K562 (cell line): ENCODE measurements around the gene JSRP1. TPM values are rescaled to one million over a fixed set of nuclear protein-coding genes. Genes with fewer than 3 reads are reported as not detected.

ENCODE experiments used
- GABPA ChIP-seq: fragments of 200-800 bp; sonication (Bioruptor generic); conservative IDR thresholded peaks from 2 replicates; pipeline ENCODE4 v1.6.1; 2016; ENCODE audit warnings: low read depth, missing genetic modification characterization, missing compliant biosample characterization
- JUND ChIP-seq, 2 experiments: IDR thresholded peaks; 2 replicates in 1 of 2; 3 replicates in 1 of 2; pipeline ENCODE4 v1.6.1; 2011; ENCODE audit warnings: borderline replicate concordance in 2 of 2, low read depth in 2 of 2, low read length in 2 of 2, improper control_type of control experiment in 1 of 2, missing biosample characterization in 1 of 2, missing genetic modification characterization in 1 of 2, missing genetic modification reagents in 1 of 2
- LCOR ChIP-seq: sonication (generic); formaldehyde crosslinking; IDR thresholded peaks from 2 replicates; pipeline ENCODE4 v1.8.0; 2022; ENCODE audit warnings: mild to moderate bottlenecking, missing genetic modification reagents
- NFE2L1 ChIP-seq: fragments of 450-650 bp; IDR thresholded peaks from 2 replicates; pipeline ENCODE4 v1.6.1; 2016; ENCODE audit warnings: missing genetic modification characterization, low read depth, mild to moderate bottlenecking, missing compliant biosample characterization, moderate library complexity, borderline replicate concordance
- NR2C2 ChIP-seq, 2 experiments: fragments of 200-800 bp in 1 of 2; sonication (Bioruptor generic) in 1 of 2; sonication (generic) in 1 of 2; formaldehyde crosslinking in 1 of 2; IDR thresholded peaks; 2 replicates each; pipeline versions ENCODE4 v1.6.1 to v1.8.0; 2016 to 2022; ENCODE audit warnings: mild to moderate bottlenecking in 1 of 2, missing compliant biosample characterization in 1 of 2, missing genetic modification characterization in 1 of 2, missing genetic modification reagents in 1 of 2
- NR4A1 ChIP-seq, 2 experiments: fragments of 250-450 bp in 1 of 2; fragments of 450-650 bp in 1 of 2; sonication (Bioruptor Pico) in 1 of 2; IDR thresholded peaks; 2 replicates each; pipeline versions ENCODE4 v1.4.0 to v1.6.1; 2016 to 2020; ENCODE audit warnings: mild to moderate bottlenecking in 2 of 2, missing compliant biosample characterization in 1 of 2, missing genetic modification characterization in 1 of 2, moderate library complexity in 1 of 2
- PURB ChIP-seq: sonication (generic); formaldehyde crosslinking; IDR thresholded peaks from 2 replicates; pipeline ENCODE4 v1.9.0; 2021; ENCODE audit warnings: low read depth, mild to moderate bottlenecking, missing genetic modification reagents
- TBL1XR1 ChIP-seq, 2 experiments: IDR thresholded peaks; 2 replicates each; pipeline ENCODE4 v1.6.1; 2012; ENCODE audit warnings: improper control_type of control experiment in 2 of 2, low read length in 2 of 2, mild to moderate bottlenecking in 1 of 2
- ZBED1 ChIP-seq: IDR thresholded peaks from 2 replicates; pipeline ENCODE4 v1.6.1; 2014
- ZBTB17 ChIP-seq: fragments of 450-650 bp; formaldehyde crosslinking; IDR thresholded peaks from 2 replicates; pipeline ENCODE4 v1.4.0; 2020; ENCODE audit warnings: mild to moderate bottlenecking
- polyA plus RNA-seq, 8 experiments: library from polyadenylated mRNA; depleted of rRNA in 4 of 8; stranded (reverse) in 5 of 8; unstranded in 3 of 8; fragments of >200 nt; fragmentation: Nextera tagmentation in 2 of 8; fragmentation: Illumina TruSeq in 1 of 8; extraction: Ambion mirVana in 2 of 8; extraction: Trizol in 1 of 8; gene quantifications; 2 replicates each; pipeline versions ENCODE4 v1.2.1 to v1.2.3, GENCODE V29; 2011 to 2014; ENCODE audit warnings: inconsistent platforms in 1 of 8, missing spikeins in 1 of 8
- total RNA-seq, 7 experiments: library from RNA; depleted of rRNA in 6 of 7; stranded (reverse); fragments of >200 nt in 6 of 7; fragmentation: Illumina TruSeq in 2 of 7; extraction: Trizol in 2 of 7; gene quantifications; 2 replicates each; pipeline versions ENCODE4 v1.2.1 to v1.2.3, GENCODE V29; 2011 to 2021; ENCODE audit warnings: low replicate concordance in 1 of 7
- TF ChIP-seq, protein P1 (sequence below): fragments of 250-450 bp; sonication (Bioruptor Pico); IDR thresholded peaks from 2 replicates; pipeline ENCODE4 v1.9.0; 2021; ENCODE audit warnings: mild to moderate bottlenecking, inconsistent platforms
- TF ChIP-seq, protein P2 (sequence below), 2 experiments: fragments of 450-650 bp; IDR thresholded peaks; 2 replicates each; pipeline ENCODE4 v1.6.1; 2016; ENCODE audit warnings: mild to moderate bottlenecking in 2 of 2, borderline replicate concordance in 1 of 2, low read depth in 1 of 2, moderate library complexity in 1 of 2
- TF ChIP-seq, protein P3 (sequence below): sonication (generic); formaldehyde crosslinking; IDR thresholded peaks from 2 replicates; pipeline ENCODE4 v1.9.0; 2022; ENCODE audit warnings: mild to moderate bottlenecking, missing genetic modification reagents

Gene JSRP1
- total and polyA plus RNA-seq, 9 of the 15 experiments (the other 6 are each of a cell fraction or from before 2014, with no cell fraction given), result 0.08 to 1.2 (median 0.51) TPM; not detected in 4

DNA sequence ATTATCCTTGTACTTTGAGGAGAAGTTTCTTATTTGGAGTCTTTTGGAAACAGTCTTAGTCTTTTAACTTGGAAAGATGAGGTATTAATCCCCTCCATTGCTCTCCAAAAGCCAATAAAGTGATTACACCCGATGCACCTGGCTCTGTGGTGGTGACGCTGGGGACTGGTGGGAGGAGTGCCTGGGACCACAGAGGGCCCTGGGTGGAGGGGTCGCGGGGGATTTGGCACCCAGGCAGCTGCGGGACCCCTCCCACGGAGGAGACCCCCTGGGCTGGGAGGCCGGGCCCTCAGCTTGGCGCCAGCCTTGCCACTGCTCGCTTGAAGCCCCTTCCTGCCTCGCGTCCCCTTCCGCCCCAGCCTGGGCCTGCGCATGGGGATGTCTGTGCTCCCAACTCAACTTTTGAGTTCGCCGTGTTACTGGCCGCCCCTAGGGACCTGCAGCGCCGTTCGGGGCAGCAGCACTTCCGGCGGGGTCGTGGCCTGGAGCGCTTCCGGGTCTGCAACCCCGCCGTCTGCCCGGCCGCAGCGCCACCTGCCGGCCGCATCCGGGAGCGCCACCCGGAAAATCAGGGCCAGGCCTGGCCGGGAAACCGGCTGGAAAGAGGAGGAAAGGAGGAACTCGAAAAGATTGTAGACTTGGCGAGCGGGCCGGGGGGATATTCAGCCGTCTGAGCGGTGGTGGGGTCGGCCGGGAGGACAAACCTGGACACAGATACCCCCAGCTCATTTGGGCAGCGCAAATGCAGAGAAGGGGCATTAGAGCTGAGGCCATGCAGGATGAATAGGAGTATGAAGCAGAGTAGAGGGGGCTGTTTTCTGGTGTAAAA, 17.4 kb upstream of the JSRP1 start (continued):
- TF ChIP-seq, protein P1, sequence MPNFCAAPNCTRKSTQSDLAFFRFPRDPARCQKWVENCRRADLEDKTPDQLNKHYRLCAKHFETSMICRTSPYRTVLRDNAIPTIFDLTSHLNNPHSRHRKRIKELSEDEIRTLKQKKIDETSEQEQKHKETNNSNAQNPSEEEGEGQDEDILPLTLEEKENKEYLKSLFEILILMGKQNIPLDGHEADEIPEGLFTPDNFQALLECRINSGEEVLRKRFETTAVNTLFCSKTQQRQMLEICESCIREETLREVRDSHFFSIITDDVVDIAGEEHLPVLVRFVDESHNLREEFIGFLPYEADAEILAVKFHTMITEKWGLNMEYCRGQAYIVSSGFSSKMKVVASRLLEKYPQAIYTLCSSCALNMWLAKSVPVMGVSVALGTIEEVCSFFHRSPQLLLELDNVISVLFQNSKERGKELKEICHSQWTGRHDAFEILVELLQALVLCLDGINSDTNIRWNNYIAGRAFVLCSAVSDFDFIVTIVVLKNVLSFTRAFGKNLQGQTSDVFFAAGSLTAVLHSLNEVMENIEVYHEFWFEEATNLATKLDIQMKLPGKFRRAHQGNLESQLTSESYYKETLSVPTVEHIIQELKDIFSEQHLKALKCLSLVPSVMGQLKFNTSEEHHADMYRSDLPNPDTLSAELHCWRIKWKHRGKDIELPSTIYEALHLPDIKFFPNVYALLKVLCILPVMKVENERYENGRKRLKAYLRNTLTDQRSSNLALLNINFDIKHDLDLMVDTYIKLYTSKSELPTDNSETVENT (CRISPR knock-in tag), result peak; percentile 47; the same call in 1 of the 2 replicates
- no peak for TF ChIP-seq NFE2L1 (tag)
- TF ChIP-seq, protein P2, sequence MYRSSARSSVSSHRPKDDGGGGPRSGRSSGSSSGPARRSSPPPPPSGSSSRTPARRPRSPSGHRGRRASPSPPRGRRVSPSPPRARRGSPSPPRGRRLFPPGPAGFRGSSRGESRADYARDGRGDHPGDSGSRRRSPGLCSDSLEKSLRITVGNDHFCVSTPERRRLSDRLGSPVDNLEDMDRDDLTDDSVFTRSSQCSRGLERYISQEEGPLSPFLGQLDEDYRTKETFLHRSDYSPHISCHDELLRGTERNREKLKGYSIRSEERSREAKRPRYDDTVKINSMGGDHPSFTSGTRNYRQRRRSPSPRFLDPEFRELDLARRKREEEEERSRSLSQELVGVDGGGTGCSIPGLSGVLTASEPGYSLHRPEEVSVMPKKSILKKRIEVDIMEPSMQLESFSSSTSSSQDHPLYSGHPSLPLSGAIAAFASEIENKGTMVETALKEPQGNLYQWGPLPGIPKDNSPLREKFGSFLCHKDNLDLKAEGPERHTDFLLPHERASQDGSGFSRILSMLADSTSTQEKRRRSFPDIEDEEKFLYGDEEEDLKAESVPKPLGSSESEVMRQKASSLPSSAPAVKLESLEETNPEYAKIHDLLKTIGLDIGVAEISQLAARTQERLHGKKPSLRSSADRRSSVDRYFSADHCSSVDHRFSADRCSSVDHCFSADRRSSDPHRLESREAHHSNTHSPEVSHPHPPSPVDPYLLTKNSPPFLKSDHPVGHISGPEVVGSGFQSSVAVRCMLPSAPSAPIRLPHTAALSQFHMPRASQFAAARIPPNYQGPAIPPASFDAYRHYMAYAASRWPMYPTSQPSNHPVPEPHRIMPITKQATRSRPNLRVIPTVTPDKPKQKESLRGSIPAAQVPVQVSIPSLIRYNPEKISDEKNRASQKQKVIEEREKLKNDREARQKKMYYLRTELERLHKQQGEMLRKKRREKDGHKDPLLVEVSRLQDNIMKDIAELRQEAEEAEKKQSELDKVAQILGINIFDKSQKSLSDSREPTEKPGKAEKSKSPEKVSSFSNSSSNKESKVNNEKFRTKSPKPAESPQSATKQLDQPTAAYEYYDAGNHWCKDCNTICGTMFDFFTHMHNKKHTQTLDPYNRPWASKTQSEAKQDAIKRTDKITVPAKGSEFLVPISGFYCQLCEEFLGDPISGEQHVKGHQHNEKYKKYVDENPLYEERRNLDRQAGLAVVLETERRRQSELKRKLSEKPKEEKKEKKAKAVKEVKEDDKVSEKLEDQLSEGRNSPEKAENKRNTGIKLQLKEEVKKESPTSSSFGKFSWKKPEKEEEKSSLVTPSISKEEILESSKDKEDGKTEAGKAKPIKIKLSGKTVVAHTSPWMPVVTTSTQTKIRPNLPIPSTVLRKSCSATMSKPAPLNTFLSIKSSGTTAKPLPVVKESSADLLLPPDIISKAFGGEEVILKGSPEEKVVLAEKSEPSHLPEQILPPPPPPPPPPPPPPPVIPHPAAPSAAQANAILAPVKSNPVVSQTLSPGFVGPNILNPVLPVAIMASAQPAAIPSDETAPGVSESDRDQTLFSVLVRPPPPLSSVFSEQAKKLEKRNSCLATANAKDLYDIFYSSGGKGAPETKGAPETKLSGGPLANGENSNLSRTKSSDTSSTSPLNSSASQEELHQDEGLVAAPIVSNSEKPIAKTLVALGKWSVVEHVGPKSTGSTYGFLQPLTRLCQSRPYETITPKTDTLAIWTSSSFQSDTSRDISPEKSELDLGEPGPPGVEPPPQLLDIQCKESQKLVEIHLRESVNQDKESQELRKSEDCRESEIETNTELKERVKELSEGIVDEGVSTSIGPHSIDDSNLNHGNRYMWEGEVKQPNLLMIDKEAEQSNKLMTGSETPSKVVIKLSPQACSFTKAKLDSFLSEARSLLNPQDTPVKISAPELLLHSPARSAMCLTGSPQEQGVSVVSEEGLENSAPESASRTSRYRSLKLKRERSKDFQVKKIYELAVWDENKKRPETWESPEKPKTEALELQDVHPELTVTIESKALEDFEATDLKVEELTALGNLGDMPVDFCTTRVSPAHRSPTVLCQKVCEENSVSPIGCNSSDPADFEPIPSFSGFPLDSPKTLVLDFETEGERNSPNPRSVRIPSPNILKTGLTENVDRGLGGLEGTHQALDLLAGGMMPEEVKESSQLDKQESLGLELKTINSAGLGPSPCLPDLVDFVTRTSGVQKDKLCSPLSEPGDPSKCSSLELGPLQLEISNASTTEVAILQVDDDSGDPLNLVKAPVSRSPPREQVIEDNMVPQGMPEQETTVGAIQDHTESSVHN (IDR thresholded peaks at IDR 0.05; ENCODE audit: borderline replicate concordance in 1 of 2, low read depth in 1 of 2), result no peak
- TF ChIP-seq ZBTB17 (CRISPR knock-in tag), result peak; percentile 87
- TF ChIP-seq NR4A1 (CRISPR knock-in tag; IDR thresholded peaks at IDR 0.05), result no peak
- TF ChIP-seq NR4A1 (tag; IDR thresholded peaks at IDR 0.05), result 0 out of 2 replicates have a peak, but pooled peaks have one; percentile 18
- peak; percentile 58; the same call in 1 of the 2 replicates for TF ChIP-seq JUND (IDR thresholded peaks at IDR 0.05; ENCODE audit: borderline replicate concordance, low read depth, low read length)
- TF ChIP-seq JUND (tag; IDR thresholded peaks at IDR 0.05; ENCODE audit: borderline replicate concordance, low read depth, low read length), result peak; percentile 26; the same call in 1 of the 3 replicates
- no peak for TF ChIP-seq PURB
- TF ChIP-seq TBL1XR1 (IDR thresholded peaks at IDR 0.05; ENCODE audit: low read length in 2 of 2), result 0 out of 4 replicates have a peak, but pooled peaks of 1 of the 2 experiments have one; percentile 58
- TF ChIP-seq GABPA (tag), result peak; percentile 98
- peak; percentile 99 for TF ChIP-seq NR2C2 (CRISPR knock-in tag; IDR thresholded peaks at IDR 0.05)
- peak; percentile 99 for TF ChIP-seq NR2C2 (tag; IDR thresholded peaks at IDR 0.05)
- peak; percentile 82; the same call in 1 of the 2 replicates for TF ChIP-seq ZBED1
- TF ChIP-seq, protein P3, sequence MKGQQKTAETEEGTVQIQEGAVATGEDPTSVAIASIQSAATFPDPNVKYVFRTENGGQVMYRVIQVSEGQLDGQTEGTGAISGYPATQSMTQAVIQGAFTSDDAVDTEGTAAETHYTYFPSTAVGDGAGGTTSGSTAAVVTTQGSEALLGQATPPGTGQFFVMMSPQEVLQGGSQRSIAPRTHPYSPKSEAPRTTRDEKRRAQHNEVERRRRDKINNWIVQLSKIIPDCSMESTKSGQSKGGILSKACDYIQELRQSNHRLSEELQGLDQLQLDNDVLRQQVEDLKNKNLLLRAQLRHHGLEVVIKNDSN (CRISPR knock-in tag), result 0 out of 2 replicates have a peak, but pooled peaks have one; percentile 34
- TF ChIP-seq LCOR (CRISPR knock-in tag), result no peak
